ENCODE data around the gene CCDC12. TPM values are rescaled to one million over a fixed set of nuclear protein-coding genes. Genes with fewer than 3 reads are reported as not detected.

Gene CCDC12
- total RNA-seq, 1 experiment from 2014 or later = 47.3 TPM

DNA sequence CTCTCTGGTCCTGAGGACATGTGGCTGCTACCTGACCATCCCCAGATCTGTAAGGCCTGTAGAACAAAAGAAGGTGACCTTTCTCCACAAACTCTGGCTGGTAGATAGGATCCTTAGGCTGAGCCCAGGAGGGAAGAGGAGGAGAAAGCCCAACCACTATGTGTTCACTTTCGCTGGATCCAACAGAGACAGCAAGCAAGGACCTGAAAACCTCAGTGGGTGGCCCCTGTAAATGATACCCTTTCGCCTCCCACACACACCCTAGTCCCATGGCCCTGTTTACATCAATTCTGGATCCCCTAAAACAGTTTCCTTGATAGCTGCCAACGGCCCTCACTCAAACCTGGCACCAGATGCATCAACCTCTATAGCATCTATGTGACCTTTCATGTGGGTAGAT, 22.4 kb downstream of the CCDC12 start:
- Mint-ChIP-seq H3K27ac (ENCODE audit: unreplicated experiment) (no peak overlapping the region), H3K4me3 (ENCODE audit: low read depth, unreplicated experiment) (no peak overlapping the region), H3K27me3 (ENCODE audit: unreplicated experiment) (no peaks in the 10 kb centered on the region), H3K4me1 (ENCODE audit: low read depth, unreplicated experiment) (peaks cover 73% of the 10 kb centered on the region), H3K9me3 (ENCODE audit: low read depth, unreplicated experiment) (no peaks in the 10 kb centered on the region), H3K36me3 (ENCODE audit: insufficient read depth, unreplicated experiment) (peaks cover 19% of the 10 kb centered on the region)
- intact Hi-C loops (cut with micrococcal nuclease; ENCODE audit: unreplicated experiment) = no loop called here
- CTCF ChIA-PET = interaction anchor here (1.3 kb wide), 1 partner anchor 45 kb away, joined by 3 read pairs; no protein-coding TSS in a partner anchor
- TF ChIP-seq CTCF (IDR thresholded peaks at IDR 0.05; ENCODE audit: unreplicated experiment) = no peak
- BruUV-seq (replicated peaks) = no TSS peak
- no peak for DNase-seq

GRCh38 chr3:46953234-46954010, 23.1 kb downstream of the CCDC12 start:
- no peaks in the 10 kb centered on the region for H3K9me3 Mint-ChIP-seq (ENCODE audit: low read depth, unreplicated experiment)
- no peak for TF ChIP-seq CTCF (IDR thresholded peaks at IDR 0.05; ENCODE audit: unreplicated experiment)
- intact Hi-C loops (cut with micrococcal nuclease; ENCODE audit: unreplicated experiment) = no loop called here
- no peak for DNase-seq
- CTCF ChIA-PET = interaction anchor here (1.3 kb wide), 1 partner anchor 44 kb away, joined by 3 read pairs; no protein-coding TSS in a partner anchor
- peaks cover 73% of the 10 kb centered on the region for H3K4me1 Mint-ChIP-seq (ENCODE audit: low read depth, unreplicated experiment)
- no peak overlapping the region for H3K4me3 Mint-ChIP-seq (ENCODE audit: low read depth, unreplicated experiment)
- H3K27me3 Mint-ChIP-seq (ENCODE audit: unreplicated experiment) = no peaks in the 10 kb centered on the region
- peak overlapping the region; percentile 38 for H3K27ac Mint-ChIP-seq (ENCODE audit: unreplicated experiment)
- peaks cover 21% of the 10 kb centered on the region for H3K36me3 Mint-ChIP-seq (ENCODE audit: insufficient read depth, unreplicated experiment)
- BruUV-seq (replicated peaks) = no TSS peak

DNA sequence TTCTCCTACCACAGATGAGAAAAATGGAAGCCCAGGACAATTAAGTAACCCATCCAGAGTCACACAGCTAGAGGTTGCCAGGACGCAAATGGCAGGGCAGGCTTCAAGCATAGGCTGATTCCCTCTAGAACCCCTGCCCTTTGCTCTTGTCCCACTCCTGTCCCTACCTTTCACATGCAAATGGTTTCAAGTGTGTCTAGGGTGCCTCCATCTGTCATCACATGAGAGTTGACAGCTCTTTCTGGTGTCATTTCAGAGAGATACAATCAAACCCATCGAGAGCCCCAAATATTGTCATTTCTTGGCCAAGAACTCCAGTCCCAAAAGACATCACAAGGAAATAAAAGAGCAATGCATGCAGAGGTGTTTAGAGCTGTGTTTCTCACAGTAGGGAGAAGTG, 23.7 kb downstream of the CCDC12 start:
- DNase-seq = no peak
- BruUV-seq (replicated peaks) = no TSS peak
- Mint-ChIP-seq H3K27ac (ENCODE audit: unreplicated experiment) (peak overlapping the region; percentile 38), H3K4me3 (ENCODE audit: low read depth, unreplicated experiment) (no peak overlapping the region), H3K4me1 (ENCODE audit: low read depth, unreplicated experiment) (peaks cover 73% of the 10 kb centered on the region), H3K27me3 (ENCODE audit: unreplicated experiment) (no peaks in the 10 kb centered on the region), H3K36me3 (ENCODE audit: insufficient read depth, unreplicated experiment) (peaks cover 27% of the 10 kb centered on the region), H3K9me3 (ENCODE audit: low read depth, unreplicated experiment) (no peaks in the 10 kb centered on the region)
- CTCF ChIA-PET = no interaction called here
- TF ChIP-seq CTCF (IDR thresholded peaks at IDR 0.05; ENCODE audit: unreplicated experiment) = no peak
- intact Hi-C loops (cut with micrococcal nuclease; ENCODE audit: unreplicated experiment) = no loop called here

GRCh38 chr3:46950650-46951241, 25.8 kb downstream of the CCDC12 start:
- DNase-seq = no peak
- Mint-ChIP-seq H3K9me3 (ENCODE audit: low read depth, unreplicated experiment) (no peaks in the 10 kb centered on the region), H3K4me1 (ENCODE audit: low read depth, unreplicated experiment) (peaks cover 73% of the 10 kb centered on the region), H3K36me3 (ENCODE audit: insufficient read depth, unreplicated experiment) (peaks cover 41% of the 10 kb centered on the region), H3K27me3 (ENCODE audit: unreplicated experiment) (no peaks in the 10 kb centered on the region), H3K4me3 (ENCODE audit: low read depth, unreplicated experiment) (no peak overlapping the region), H3K27ac (ENCODE audit: unreplicated experiment) (no peak overlapping the region)
- BruUV-seq (replicated peaks) = no TSS peak
- TF ChIP-seq CTCF (IDR thresholded peaks at IDR 0.05; ENCODE audit: unreplicated experiment) = no peak
- CTCF ChIA-PET = no interaction called here
- intact Hi-C loops (cut with micrococcal nuclease; ENCODE audit: unreplicated experiment) = no loop called here

Measured in Calu3 (cell line).